Testis (tissue), 2 donors: Measurements from ENCODE around the gene ECE2.

Source experiments
- CTCF ChIP-seq, 3 experiments: fragments of 450-650 bp in 2 of 3; fragments of 200-600 bp in 1 of 3; sonication (generic) in 1 of 3; IDR thresholded peaks; one replicate each; pipeline ENCODE4 v1.5.1; 2016 to 2019; ENCODE audit warnings: antibody characterized with exemption in 3 of 3, mild to moderate bottlenecking in 2 of 3, moderate library complexity in 1 of 3
- POLR2A ChIP-seq: fragments of 450-650 bp; IDR thresholded peaks from one replicate; pipeline ENCODE4 v1.6.1; 2017; ENCODE audit warnings: antibody characterized with exemption, mild to moderate bottlenecking, moderate library complexity

- TF ChIP-seq CTCF (IDR thresholded peaks at IDR 0.05) (no peak), POLR2A (no peak)
Measured at GRCh38 chr3:184257083-184257915, 18.5 kb upstream of the ECE2 start.
